Activated naive CD4-positive, alpha-beta T cell treated with anti-CD3 and anti-CD28 coated beads, Interleukin-2, amount 10 ng/mL, durations not matched to agents 7 days and 5 days (primary cell): Measurements from ENCODE around the gene PIP4K2B.

Experiments
- CTCF ChIA-PET: fragments of 350-600 bp; sonication (Branson Sonifier 250); formaldehyde crosslinking; loops from one replicate; lab custom pipeline; 2021; ENCODE audit warnings: antibody characterized with exemption; lab: Charles Lee
- DNase-seq: peaks from one replicate; pipeline ENCODE4 v3.0.0-alpha.2; 2020
- H3K27ac Mint-ChIP-seq: one replicate; pipeline ENCODE4 v1.8.0; 2021; ENCODE audit warnings: mild to moderate bottlenecking, moderate library complexity, mixed read lengths
- H3K27me3 Mint-ChIP-seq: one replicate; pipeline ENCODE4 v1.8.0; 2021; ENCODE audit warnings: mild to moderate bottlenecking, mixed read lengths
- H3K36me3 Mint-ChIP-seq: one replicate; pipeline ENCODE4 v1.8.0; 2021; ENCODE audit warnings: mixed read lengths
- H3K4me1 Mint-ChIP-seq: one replicate; pipeline ENCODE4 v1.8.0; 2021; ENCODE audit warnings: mixed read lengths
- H3K4me3 Mint-ChIP-seq: one replicate; pipeline ENCODE4 v1.8.0; 2021; ENCODE audit warnings: mild to moderate bottlenecking, moderate library complexity, mixed read lengths
- H3K9me3 Mint-ChIP-seq: one replicate; pipeline ENCODE4 v1.8.0; 2021; ENCODE audit warnings: mixed read lengths

Gene PIP4K2B

GRCh38 chr17:38724337-38724988 lies 74.9 kb downstream of the PIP4K2B start:
- Mint-ChIP-seq H3K4me3 (no peak overlapping the region), H3K27ac (no peak overlapping the region), H3K4me1 (peaks cover 60% of the 10 kb centered on the region), H3K27me3 (no peaks in the 10 kb centered on the region), H3K36me3 (peaks cover 47% of the 10 kb centered on the region), H3K9me3 (no peaks in the 10 kb centered on the region)
- CTCF ChIA-PET, result interaction anchor here (0.6 to 0.8 kb wide), 2 partner anchors 48 to 1947 kb away, joined by 3 read pairs; no protein-coding TSS in a partner anchor
- DNase-seq, result no peak

GRCh38 chr17:38721802-38722201 lies 77.6 kb downstream of the PIP4K2B start:
- DNase-seq, result no peak
- Mint-ChIP-seq H3K27ac (no peak overlapping the region), H3K4me3 (no peak overlapping the region), H3K4me1 (peaks cover 40% of the 10 kb centered on the region), H3K27me3 (no peaks in the 10 kb centered on the region), H3K36me3 (peaks cover 56% of the 10 kb centered on the region), H3K9me3 (no peaks in the 10 kb centered on the region)
- CTCF ChIA-PET, result interaction anchor here (1.2 kb wide), 1 partner anchor 261 kb away, joined by 3 read pairs; no protein-coding TSS in a partner anchor

- Mint-ChIP-seq H3K4me1 (peaks cover 33% of the 10 kb centered on the region), H3K36me3 (peaks cover 58% of the 10 kb centered on the region), H3K27me3 (no peaks in the 10 kb centered on the region), H3K27ac (no peak overlapping the region), H3K9me3 (no peaks in the 10 kb centered on the region), H3K4me3 (no peak overlapping the region)
- DNase-seq, result no peak
- CTCF ChIA-PET, result interaction anchor here (1.0 kb wide), 1 partner anchor 14 kb away, joined by 4 read pairs; no protein-coding TSS in a partner anchor
Measured at GRCh38 chr17:38720941-38721340, 78.4 kb downstream of the PIP4K2B start.

GRCh38 chr17:38719943-38720641 lies 79.3 kb downstream of the PIP4K2B start:
- peak overlapping the region; percentile 17 for H3K27ac Mint-ChIP-seq
- H3K4me1 Mint-ChIP-seq, result peaks cover 33% of the 10 kb centered on the region
- H3K27me3 Mint-ChIP-seq, result no peaks in the 10 kb centered on the region
- H3K4me3 Mint-ChIP-seq, result no peak overlapping the region
- peaks cover 61% of the 10 kb centered on the region for H3K36me3 Mint-ChIP-seq
- no peak for DNase-seq
- no peaks in the 10 kb centered on the region for H3K9me3 Mint-ChIP-seq
- CTCF ChIA-PET, result interaction anchor here (1.0 kb wide), 1 partner anchor 14 kb away, joined by 4 read pairs; no protein-coding TSS in a partner anchor

- H3K27me3 Mint-ChIP-seq, result no peaks in the 10 kb centered on the region
- no peak for DNase-seq
- H3K4me3 Mint-ChIP-seq, result no peak overlapping the region
- CTCF ChIA-PET, result no interaction called here
- H3K9me3 Mint-ChIP-seq, result no peaks in the 10 kb centered on the region
- no peak overlapping the region for H3K27ac Mint-ChIP-seq
- H3K4me1 Mint-ChIP-seq, result peaks cover 33% of the 10 kb centered on the region
- peaks cover 60% of the 10 kb centered on the region for H3K36me3 Mint-ChIP-seq
Measured at GRCh38 chr17:38719289-38719942, 79.9 kb downstream of the PIP4K2B start.

GRCh38 chr17:38717139-38717745 lies 82.1 kb downstream of the PIP4K2B start:
- Mint-ChIP-seq H3K27me3 (no peaks in the 10 kb centered on the region), H3K9me3 (no peaks in the 10 kb centered on the region), H3K36me3 (peaks cover 57% of the 10 kb centered on the region), H3K4me3 (no peak overlapping the region), H3K4me1 (peaks cover 40% of the 10 kb centered on the region), H3K27ac (no peak overlapping the region)
- no peak for DNase-seq
- CTCF ChIA-PET, result interaction anchor here (0.7 to 1.2 kb wide), 2 partner anchors 10 to 14 kb away, joined by 3 to 5 read pairs; partner anchors contain the start of gene CISD3

- CTCF ChIA-PET, result interaction anchor here (0.7 to 2.6 kb wide), 3 partner anchors 9 to 18 kb away, joined by 3 to 13 read pairs (median 5); partner anchors contain the start of gene CISD3
- Mint-ChIP-seq H3K4me3 (no peak overlapping the region), H3K36me3 (peaks cover 60% of the 10 kb centered on the region), H3K27ac (no peak overlapping the region), H3K9me3 (no peaks in the 10 kb centered on the region), H3K4me1 (peaks cover 45% of the 10 kb centered on the region), H3K27me3 (no peaks in the 10 kb centered on the region)
- no peak for DNase-seq
Measured at GRCh38 chr17:38716368-38717005, 82.9 kb downstream of the PIP4K2B start.
